GM23338 (cell line): ENCODE data around the gene SF3A1. TPM values are rescaled to one million over a fixed set of nuclear protein-coding genes. Genes with fewer than 3 reads are reported as not detected.

Source experiments
- ATAC-seq: fragments of 200-7000 bp; cut with Tn5 transposase; 3 replicates; pipeline ENCODE4 v1.9.1; 2020
- DNase-seq: peaks from one replicate; pipeline ENCODE4 v3.0.0-alpha.2; 2015; ENCODE audit warnings: low spot score
- H2AFZ ChIP-seq: fragments of 200-600 bp; sonication (generic); 2 replicates; pipeline ENCODE4 v1.8.0; 2016; ENCODE audit warnings: antibody characterized with exemption, mild to moderate bottlenecking, moderate library complexity
- H3F3A ChIP-seq: fragments of 200-600 bp; sonication (generic); replicated peaks from 2 replicates; pipeline ENCODE4 v1.8.0; 2017; ENCODE audit warnings: antibody characterized with exemption, mixed run types, low read depth
- H3K27ac ChIP-seq: fragments of 200-600 bp; sonication (generic); 2 replicates; pipeline ENCODE4 v1.6.1; 2016; ENCODE audit warnings: low read depth
- H3K27me3 ChIP-seq: fragments of 200-600 bp; sonication (generic); 2 replicates; pipeline ENCODE4 v1.8.0; 2016; ENCODE audit warnings: mild to moderate bottlenecking, mixed run types, moderate library complexity; ENCODE audit not compliant: insufficient read depth
- H3K36me3 ChIP-seq: fragments of 200-600 bp; sonication (generic); 2 replicates; pipeline ENCODE4 v1.8.0; 2016; ENCODE audit warnings: mild to moderate bottlenecking; ENCODE audit not compliant: insufficient read depth
- H3K4me1 ChIP-seq: fragments of 200-600 bp; sonication (generic); 2 replicates; pipeline ENCODE4 v1.8.0; 2016; ENCODE audit warnings: mild to moderate bottlenecking, moderate library complexity; ENCODE audit not compliant: insufficient read depth
- H3K4me2 ChIP-seq: fragments of 200-600 bp; sonication (generic); 2 replicates; pipeline ENCODE4 v1.7.1; 2017; ENCODE audit warnings: mixed run types
- H3K4me3 ChIP-seq: fragments of 200-600 bp; sonication (generic); 2 replicates; pipeline ENCODE4 v1.6.1; 2016; ENCODE audit warnings: mixed run types
- H3K79me2 ChIP-seq: fragments of 200-600 bp; sonication (generic); replicated peaks from 2 replicates; pipeline ENCODE4 v1.8.0; 2017; ENCODE audit warnings: mild to moderate bottlenecking; ENCODE audit not compliant: insufficient read depth
- H3K9me2 ChIP-seq: fragments of 200-600 bp; sonication (generic); 2 replicates; pipeline ENCODE4 v1.8.0; 2017; ENCODE audit not compliant: insufficient read depth
- H4K20me1 ChIP-seq: fragments of 200-600 bp; sonication (generic); replicated peaks from 2 replicates; pipeline ENCODE4 v1.8.0; 2017; ENCODE audit warnings: mild to moderate bottlenecking; ENCODE audit not compliant: insufficient read depth
- H3K27ac Mint-ChIP-seq: 2 replicates; pipeline ENCODE4 v1.8.0; 2020; ENCODE audit warnings: inconsistent platforms, mild to moderate bottlenecking, moderate library complexity, mixed read lengths
- H3K27me3 Mint-ChIP-seq: 3 replicates; pipeline ENCODE4 v1.8.0; 2022; ENCODE audit warnings: low read depth, mild to moderate bottlenecking, moderate library complexity, mixed read lengths, inconsistent platforms; ENCODE audit not compliant: insufficient read depth, poor library complexity
- H3K36me3 Mint-ChIP-seq: 3 replicates; pipeline ENCODE4 v1.8.0; 2021; ENCODE audit warnings: low read depth, mild to moderate bottlenecking, inconsistent platforms, moderate library complexity, mixed read lengths
- H3K4me1 Mint-ChIP-seq: 3 replicates; pipeline ENCODE4 v1.8.0; 2020; ENCODE audit warnings: mild to moderate bottlenecking, inconsistent platforms, mixed read lengths
- H3K4me3 Mint-ChIP-seq: 3 replicates; pipeline ENCODE4 v1.8.0; 2021; ENCODE audit warnings: moderate library complexity, mild to moderate bottlenecking, inconsistent platforms, mixed read lengths
- H3K9me3 Mint-ChIP-seq: 3 replicates; pipeline ENCODE4 v1.8.0; 2020; ENCODE audit warnings: moderate library complexity, mild to moderate bottlenecking, inconsistent platforms, mixed read lengths
- CREB1 ChIP-seq: fragments of 250-450 bp; sonication (Bioruptor Pico); IDR thresholded peaks from 2 replicates; pipeline ENCODE4 v1.5.0; 2020; ENCODE audit warnings: low read depth, mild to moderate bottlenecking, moderate library complexity
- CTCF ChIP-seq, 2 experiments: fragments of 200-600 bp in 1 of 2; sonication (generic) in 1 of 2; conservative IDR thresholded peaks; 2 replicates each; pipeline versions ENCODE4 v1.5.1 to v1.6.1; 2016 to 2017; ENCODE audit warnings: antibody characterized with exemption in 2 of 2, low read depth in 2 of 2, mild to moderate bottlenecking in 2 of 2, moderate library complexity in 1 of 2
- EZH2phosphoT487 ChIP-seq: fragments of 200-600 bp; sonication (generic); IDR thresholded peaks from one replicate; pipeline ENCODE4 v1.8.1; 2018; ENCODE audit warnings: antibody characterized with exemption; ENCODE audit not compliant: unreplicated experiment
- REST ChIP-seq: IDR thresholded peaks from one replicate; pipeline ENCODE4 v1.6.1; 2018; ENCODE audit warnings: antibody characterized with exemption; ENCODE audit not compliant: unreplicated experiment
- ZNF114 ChIP-seq: fragments of 250-450 bp; sonication (Bioruptor Pico); IDR thresholded peaks from 2 replicates; pipeline ENCODE4 v1.5.0; 2020; ENCODE audit warnings: mild to moderate bottlenecking, moderate library complexity
- ZNF331 ChIP-seq: fragments of 250-450 bp; sonication (Bioruptor Pico); IDR thresholded peaks from 2 replicates; pipeline ENCODE4 v1.5.0; 2020; ENCODE audit warnings: low read depth, mild to moderate bottlenecking, moderate library complexity
- ZNF462 ChIP-seq: fragments of 250-450 bp; sonication (Bioruptor Pico); IDR thresholded peaks from 2 replicates; pipeline ENCODE4 v1.5.0; 2020; ENCODE audit warnings: mild to moderate bottlenecking, moderate library complexity
- polyA plus RNA-seq: library from polyadenylated mRNA; unstranded; fragments of >200 nt; fragmentation: Nextera tagmentation; extraction: Ambion mirVana; gene quantifications from 2 replicates; pipeline ENCODE4 v1.2.1, GENCODE V29; 2016
- total RNA-seq: library from RNA; depleted of rRNA; stranded (reverse); fragments of >200 nt; shearing (Covaris generic); gene quantifications from 2 replicates; pipeline ENCODE4 v1.2.3, GENCODE V29; 2014

The SF3A1 gene
- total and polyA plus RNA-seq, 2 experiments from 2014 or later: 107 to 108 TPM

GRCh38 chr22:30344447-30345200 is 12.1 kb downstream of the SF3A1 start (continued):
- TF ChIP-seq ZNF462 (CRISPR knock-in tag): no peak

GRCh38 chr22:30340911-30341685 is 15.6 kb downstream of the SF3A1 start:
- Histone ChIP-seq H4K20me1 (peaks cover 14% of the 10 kb centered on the region), H2AFZ (no peak overlapping the region), H3K27ac (no peak overlapping the region), H3K4me3 (no peak overlapping the region), H3K9me2 (no peaks in the 10 kb centered on the region), H3K4me1 (no peaks in the 10 kb centered on the region), H3K36me3 (peaks cover 75% of the 10 kb centered on the region), H3K27me3 (no peaks in the 10 kb centered on the region), H3K79me2 (no peaks in the 10 kb centered on the region), H3K4me2 (no peak overlapping the region), H3F3A (0 out of 2 replicates have a peak, but pooled peaks cover 5% of the 10 kb centered on the region)
- H3K27me3 Mint-ChIP-seq: peaks cover 5% of the 10 kb centered on the region
- peaks cover 99% of the 10 kb centered on the region for H3K36me3 Mint-ChIP-seq
- TF ChIP-seq REST: no peak
- TF ChIP-seq CTCF (conservative IDR thresholded peaks at IDR 0.05; ENCODE audit: low read depth in 2 of 2): no peak
- no peak for TF ChIP-seq ZNF114 (CRISPR knock-in tag)
- TF ChIP-seq EZH2phosphoT487: no peak
- no peak for TF ChIP-seq CREB1
- no peak for TF ChIP-seq ZNF331 (CRISPR knock-in tag)
- no peaks in the 10 kb centered on the region for H3K9me3 Mint-ChIP-seq
- DNase-seq (no peak), ATAC-seq (no peak)
- no peak overlapping the region for H3K4me3 Mint-ChIP-seq
- no peak overlapping the region for H3K27ac Mint-ChIP-seq
- no peaks in the 10 kb centered on the region for H3K4me1 Mint-ChIP-seq
